A204.1 (cell line): ENCODE measurements around the gene FSD1.
"Not testable (repeated sequence)": the region's sequence is repeated elsewhere in the genome, so short reads cannot be mapped to it uniquely, and the experiment has no call there.

ENCODE experiments used
- FAIRE-seq: peaks from 2 replicates; lab custom pipeline; 2012; peaks lifted over from hg19 to GRCh38; lab: Jason Lieb, UNC

Gene FSD1

DNA sequence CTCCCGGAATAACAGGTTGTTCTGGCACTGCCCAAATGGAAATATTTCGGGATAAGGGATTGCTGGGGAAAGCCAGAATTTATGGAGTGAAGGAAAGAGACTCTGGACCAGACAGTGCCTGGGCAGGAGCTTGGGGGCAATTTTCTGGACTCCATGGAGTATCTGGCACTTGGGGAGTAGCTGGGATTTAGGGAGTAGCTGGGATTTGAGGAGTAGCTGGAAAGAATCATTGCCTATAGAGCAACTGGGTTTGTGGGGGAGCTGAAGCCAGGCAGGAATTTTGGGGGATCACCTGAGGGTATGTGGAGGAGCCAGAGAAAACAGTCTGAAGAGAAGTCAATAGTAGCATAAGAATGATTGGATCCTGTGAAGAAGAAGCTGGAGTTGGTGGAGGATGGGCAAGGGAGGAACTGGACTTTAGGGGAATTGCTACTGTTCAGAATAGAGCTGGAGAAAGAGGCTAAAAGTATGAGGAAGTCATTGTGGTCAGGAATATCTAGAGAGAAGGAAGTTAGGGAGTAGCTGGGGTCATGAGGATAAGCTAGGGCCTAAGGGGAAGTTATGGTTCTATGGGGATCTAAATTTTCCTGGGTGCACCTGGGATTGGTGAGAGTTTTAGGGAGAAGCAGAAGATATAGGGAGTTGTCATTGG lies 14.8 kb downstream of the FSD1 start:
- FAIRE-seq = no peak

DNA sequence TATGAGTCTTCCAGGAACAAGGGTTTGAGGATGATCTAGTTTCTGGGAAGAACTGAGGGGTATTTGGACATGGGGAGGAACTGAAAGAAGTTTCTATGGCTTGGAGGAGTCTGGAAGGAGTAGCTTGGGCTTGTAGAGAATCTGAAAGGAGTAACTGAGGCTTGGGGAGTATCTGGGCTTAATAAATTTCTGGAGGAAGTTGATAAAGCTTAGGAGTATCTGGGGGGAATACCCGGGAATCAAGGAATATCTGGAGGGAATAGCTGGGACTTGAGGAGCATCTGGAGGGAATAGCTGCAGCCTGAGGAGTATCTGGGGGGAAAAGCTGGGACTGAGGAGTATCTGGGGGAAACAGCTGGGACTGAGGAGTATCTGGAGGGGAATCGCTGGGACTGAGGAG lies 16.0 kb downstream of the FSD1 start:
- FAIRE-seq = no peak

DNA sequence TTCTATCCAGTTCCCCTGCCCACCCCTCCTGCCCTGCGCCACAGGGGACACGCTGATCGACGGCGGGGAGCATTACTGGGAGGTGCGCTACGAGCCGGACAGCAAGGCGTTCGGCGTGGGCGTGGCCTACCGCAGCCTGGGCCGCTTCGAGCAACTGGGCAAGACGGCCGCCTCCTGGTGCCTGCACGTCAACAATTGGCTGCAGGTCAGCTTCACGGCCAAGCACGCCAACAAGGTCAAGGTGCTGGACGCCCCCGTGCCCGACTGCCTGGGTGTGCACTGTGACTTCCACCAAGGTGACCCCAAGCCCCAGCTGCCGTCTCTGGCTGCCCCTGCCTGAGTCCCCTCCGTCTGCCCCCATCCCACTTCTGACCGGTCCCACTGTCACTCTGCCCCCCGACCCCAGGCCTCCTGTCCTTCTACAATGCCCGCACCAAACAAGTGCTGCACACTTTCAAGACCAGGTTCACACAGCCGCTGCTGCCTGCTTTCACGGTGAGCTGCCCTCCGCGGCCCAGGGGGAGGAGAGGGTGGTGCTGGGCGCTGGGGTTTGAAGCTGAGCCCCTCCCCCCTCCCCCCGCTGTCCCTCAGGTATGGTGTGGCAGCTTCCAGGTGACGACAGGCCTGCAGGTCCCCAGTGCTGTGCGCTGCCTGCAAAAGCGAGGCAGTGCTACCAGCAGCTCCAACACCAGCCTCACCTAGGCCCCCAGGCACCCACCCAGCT lies 18.7 kb downstream of the FSD1 start:
- FAIRE-seq = no peak

DNA sequence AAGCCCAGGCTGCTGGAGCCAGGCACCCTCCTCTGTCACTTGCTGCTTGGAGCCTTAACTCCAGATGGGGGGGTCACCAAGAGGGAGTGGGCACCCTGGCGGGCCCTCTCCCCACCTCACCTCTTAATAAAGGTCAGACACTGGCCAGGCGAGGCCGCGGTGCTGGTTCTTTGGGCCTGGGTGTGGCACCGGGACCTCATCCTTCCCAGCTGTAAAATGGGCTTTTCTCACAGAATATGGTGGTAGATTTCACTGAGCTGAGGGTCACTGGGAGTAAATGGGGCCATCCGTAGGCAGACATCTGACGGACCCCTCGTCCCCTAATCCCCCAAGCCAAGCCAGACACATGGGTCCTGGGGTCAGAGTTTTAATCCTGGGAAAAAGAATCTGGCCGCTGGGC lies 19.3 kb downstream of the FSD1 start:
- no peak for FAIRE-seq

DNA sequence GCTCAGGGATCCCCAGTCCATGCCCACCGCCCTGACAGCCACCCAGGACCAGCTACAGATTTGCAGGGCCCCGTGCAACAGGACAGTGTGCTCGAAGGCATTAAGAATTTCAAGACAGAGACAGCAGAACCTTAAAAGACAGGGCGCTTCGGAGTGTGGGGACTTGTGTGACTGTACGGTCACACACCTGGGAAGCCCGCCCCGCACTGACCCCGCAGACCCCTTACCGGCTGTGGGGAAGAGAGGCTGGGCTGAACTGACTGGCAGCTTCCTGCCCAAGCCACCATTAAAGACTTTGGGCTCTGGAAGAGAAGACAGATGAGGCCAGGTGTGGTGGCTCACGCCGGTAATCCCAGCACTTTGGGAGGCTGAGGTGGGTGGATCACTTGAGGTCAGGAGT lies 19.8 kb downstream of the FSD1 start:
- no peak for FAIRE-seq

DNA sequence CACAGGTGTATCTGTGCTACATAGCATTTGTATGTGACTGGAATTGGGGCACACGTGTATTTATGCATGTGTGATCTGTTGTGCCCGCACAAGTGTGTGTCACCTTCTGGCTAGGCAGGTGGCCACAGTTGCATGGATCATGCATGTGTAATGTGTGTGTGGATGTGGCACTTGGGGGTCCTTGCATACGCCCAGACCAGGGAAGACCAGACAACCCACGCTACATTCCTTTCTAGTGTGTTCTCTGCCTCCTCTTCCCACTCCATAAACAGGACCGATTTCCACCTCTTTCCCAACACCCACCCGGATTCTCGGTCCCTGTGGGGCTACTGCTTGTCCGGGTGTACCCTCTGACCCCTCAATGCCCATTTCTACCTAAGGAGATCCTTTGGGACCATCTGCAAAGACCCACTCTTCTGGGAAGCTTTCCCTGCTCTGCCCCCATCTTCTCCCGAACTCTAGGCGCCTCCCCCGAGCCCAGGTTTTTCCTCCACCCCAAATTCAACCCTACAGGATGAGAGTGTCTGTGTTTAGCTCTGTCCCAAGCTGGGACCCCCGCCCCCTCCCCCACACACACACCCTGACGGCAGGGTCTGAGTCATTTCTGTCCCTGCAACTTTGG lies 21.9 kb downstream of the FSD1 start:
- no peak for FAIRE-seq

- no peak for FAIRE-seq
Measured at GRCh38 chr19:4326837-4327251, 22.4 kb downstream of the FSD1 start.

DNA sequence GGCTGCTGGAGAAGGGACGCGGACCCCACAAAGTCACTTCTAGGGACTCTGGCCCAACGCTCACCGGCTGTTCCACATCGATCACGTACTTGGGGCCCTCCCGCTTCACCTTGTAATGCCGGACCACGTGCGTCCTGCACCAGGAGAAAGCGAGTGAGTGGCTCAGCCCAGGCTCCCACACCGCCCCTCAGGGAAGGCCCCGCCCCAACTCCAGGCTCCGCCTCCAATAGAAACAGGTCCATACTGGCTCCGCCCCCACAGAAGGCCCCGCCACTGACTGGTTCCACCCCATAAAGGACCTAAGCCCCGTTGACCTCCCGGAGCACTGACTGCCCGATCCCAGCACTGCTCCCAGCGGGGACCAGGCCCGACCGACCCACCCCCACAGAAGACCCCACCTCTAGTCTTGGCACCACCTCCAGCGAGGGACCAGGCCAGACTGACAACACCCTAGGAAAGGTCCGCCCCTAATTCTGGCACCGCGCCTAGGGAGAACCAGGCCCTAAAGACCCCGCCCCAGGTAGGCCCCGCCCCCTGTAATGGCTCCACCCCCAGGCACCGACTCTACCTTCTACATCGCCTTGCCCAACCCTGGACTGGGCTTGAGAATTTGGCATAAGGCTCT lies 23.0 kb downstream of the FSD1 start:
- FAIRE-seq = no peak

DNA sequence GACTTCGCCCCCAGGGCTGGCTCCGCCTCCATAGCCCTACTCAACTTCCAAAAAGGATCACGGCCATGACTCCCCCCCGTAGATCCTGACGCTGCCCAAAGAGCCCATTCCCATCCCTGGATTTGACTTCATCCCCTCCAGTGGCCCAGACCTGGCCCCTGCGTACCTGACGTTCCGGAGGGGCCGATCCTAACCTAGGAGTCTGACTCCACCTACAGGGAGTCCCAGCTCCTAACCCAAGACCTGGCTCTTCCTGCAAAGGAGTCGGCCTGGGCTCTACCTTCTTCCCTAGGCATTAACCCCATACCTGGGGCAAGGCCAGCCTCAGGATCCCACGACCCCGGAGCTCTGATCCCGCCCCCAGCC lies 23.5 kb downstream of the FSD1 start:
- no peak for FAIRE-seq

- FAIRE-seq = no peak
Measured at GRCh38 chr19:4328243-4328990, 24.0 kb downstream of the FSD1 start.

DNA sequence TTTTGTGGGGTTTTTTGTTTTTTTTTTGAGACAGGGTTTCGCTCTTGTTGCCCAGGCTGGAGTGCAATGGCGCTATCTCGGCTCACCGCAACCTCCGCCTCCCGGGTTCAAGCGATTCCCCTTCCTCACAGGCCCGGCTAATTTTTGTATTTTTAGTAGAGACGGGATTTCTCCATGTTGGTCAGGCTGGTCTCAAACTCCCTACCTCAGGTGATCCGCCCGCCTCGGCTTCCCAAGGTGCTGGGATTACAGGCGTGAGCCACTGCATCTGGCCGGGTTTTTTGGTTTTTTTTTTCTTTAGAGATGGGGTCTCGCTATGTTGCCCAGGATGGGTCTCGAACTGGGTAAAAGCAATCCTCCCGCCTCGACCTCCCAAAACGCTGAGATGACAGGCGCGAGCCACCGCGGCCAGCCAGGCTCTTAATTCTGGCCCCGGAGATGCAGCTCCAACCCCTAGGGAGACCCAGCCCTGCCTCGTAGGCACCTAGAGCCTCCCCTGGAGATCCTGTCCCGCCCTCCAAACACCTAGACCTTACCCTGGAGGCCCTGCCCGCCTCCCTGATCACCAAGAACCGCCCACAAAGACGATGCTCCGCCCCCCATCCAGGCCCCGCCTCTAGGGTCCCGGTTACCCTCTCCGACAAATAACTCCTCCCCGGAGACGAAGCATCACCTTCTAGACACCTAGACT lies 24.7 kb downstream of the FSD1 start:
- not testable (repeated sequence) for FAIRE-seq

DNA sequence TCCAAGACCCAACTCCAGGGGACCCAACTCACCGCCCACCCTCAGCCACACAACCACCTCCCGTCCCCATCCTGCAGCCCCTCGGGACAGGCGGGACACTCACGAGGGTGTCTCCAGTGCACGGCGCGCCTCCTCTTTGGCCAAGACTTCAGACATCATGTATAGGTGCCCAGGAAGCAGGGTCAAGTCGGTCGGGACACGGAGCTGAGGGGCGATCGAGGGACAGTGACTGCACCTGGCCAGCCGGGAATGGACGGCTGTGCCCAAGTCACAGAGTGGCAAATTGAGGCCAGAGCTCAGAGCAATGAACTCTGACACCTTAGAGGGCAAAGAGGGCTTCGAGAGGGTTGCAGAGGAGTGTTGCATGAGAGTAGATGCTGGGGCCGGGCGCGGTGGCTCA lies 25.5 kb downstream of the FSD1 start:
- no peak for FAIRE-seq

- no peak for FAIRE-seq
Measured at GRCh38 chr19:4334929-4335570, 30.7 kb downstream of the FSD1 start.

DNA sequence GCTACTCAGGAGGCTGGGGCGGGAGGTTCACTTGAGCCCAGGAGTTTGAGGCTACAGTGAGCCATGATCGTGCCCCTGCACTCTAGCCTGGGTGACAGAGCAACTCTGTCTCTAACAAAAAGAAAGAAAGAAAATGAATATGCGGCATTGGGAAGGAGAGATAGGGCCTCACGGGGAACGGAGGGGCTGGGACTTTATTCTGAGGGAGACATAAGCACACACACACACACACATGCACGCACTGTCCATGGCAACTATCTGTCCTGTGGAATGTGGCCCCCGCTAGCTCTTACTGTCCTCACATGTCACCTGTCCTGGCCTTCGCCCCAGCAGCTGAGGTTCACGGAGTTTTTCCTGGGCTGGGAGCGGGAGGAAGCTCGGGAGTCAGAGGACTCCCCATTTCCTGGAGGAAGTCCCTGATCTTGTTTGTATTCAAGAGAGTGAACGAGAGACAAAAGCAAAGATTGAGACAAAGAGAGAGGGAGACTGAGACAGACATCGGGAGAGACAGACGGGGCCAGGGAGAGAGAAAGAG lies 33.6 kb downstream of the FSD1 start:
- no peak for FAIRE-seq

GRCh38 chr19:4338441-4339355 lies 34.3 kb downstream of the FSD1 start, which contains the start of gene STAP2:
Gene STAP2 (minus strand): TSS chr19:4338827. CDS start chr19:4338753, 74 bp downstream.
- no peak for FAIRE-seq

DNA sequence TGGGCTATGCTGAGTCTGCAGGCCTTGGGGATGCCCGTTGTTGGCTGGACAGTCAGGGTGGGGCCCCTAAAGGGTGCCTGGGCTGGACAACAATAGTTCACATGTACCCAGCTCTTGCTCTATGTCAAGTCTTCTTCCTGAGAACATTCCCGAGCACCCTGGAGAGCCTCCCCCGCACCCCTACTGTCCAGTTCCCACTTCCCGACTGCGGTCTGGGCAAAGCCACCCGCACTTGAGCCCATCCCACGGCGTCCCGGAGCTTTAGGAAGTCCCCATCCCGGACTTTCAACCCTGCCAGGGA lies 37.9 kb downstream of the FSD1 start:
- no peak for FAIRE-seq

- FAIRE-seq = peak; percentile 100
Measured at GRCh38 chr19:4342615-4343369, 38.4 kb downstream of the FSD1 start.

- FAIRE-seq = no peak
Measured at GRCh38 chr19:4343370-4344307, 39.2 kb downstream of the FSD1 start, which contains the start of gene MPND. Gene MPND (plus strand): TSS chr19:4343562. CDS start chr19:4343594, 32 bp downstream.
